K562 (cell line): ENCODE results near the gene CRYBG2. TPM values are rescaled to one million over a fixed set of nuclear protein-coding genes. Genes with fewer than 3 reads are reported as not detected.
A peak's percentile ranks its signal among the peaks of the same experiment; 100 is the strongest.
"Not testable (repeated sequence)": the region's sequence is repeated elsewhere in the genome, so short reads cannot be mapped to it uniquely, and the experiment has no call there.

Experiments used
- ARNT ChIP-seq, 2 experiments: fragments of 450-650 bp; IDR thresholded peaks; 2 replicates each; pipeline ENCODE4 v1.6.1; 2016; ENCODE audit warnings: mild to moderate bottlenecking in 1 of 2
- BCOR ChIP-seq: fragments of 450-650 bp; IDR thresholded peaks from 2 replicates; pipeline ENCODE4 v1.6.1; 2016
- CXXC5 ChIP-seq: fragments of 250-450 bp; sonication (Bioruptor Pico); IDR thresholded peaks from 2 replicates; pipeline ENCODE4 v1.8.0; 2022; ENCODE audit warnings: inconsistent platforms, mild to moderate bottlenecking, moderate library complexity
- DMBX1 ChIP-seq: fragments of 250-450 bp; sonication (Bioruptor Pico); IDR thresholded peaks from 2 replicates; pipeline ENCODE4 v1.8.0; 2022; ENCODE audit warnings: inconsistent platforms, mild to moderate bottlenecking, moderate library complexity, borderline replicate concordance
- EGR1 ChIP-seq: fragments of 450-650 bp; conservative IDR thresholded peaks from 2 replicates; pipeline ENCODE4 v1.6.1; 2017; ENCODE audit warnings: mild to moderate bottlenecking
- ETV1 ChIP-seq: fragments of 450-650 bp; conservative IDR thresholded peaks from 2 replicates; pipeline ENCODE4 v1.6.1; 2016; ENCODE audit warnings: missing genetic modification characterization, control low read depth, low read depth, missing compliant biosample characterization
- GATAD2A ChIP-seq: fragments of 450-650 bp; IDR thresholded peaks from 2 replicates; pipeline ENCODE4 v1.6.1; 2017
- GTF2A2 ChIP-seq: IDR thresholded peaks from 2 replicates; pipeline ENCODE4 v1.6.1; 2016; ENCODE audit warnings: mild to moderate bottlenecking, missing genetic modification characterization, missing compliant biosample characterization
- JUND ChIP-seq, 2 experiments: IDR thresholded peaks; 2 replicates in 1 of 2; 3 replicates in 1 of 2; pipeline ENCODE4 v1.6.1; 2011; ENCODE audit warnings: borderline replicate concordance in 2 of 2, low read depth in 2 of 2, low read length in 2 of 2, improper control_type of control experiment in 1 of 2, missing biosample characterization in 1 of 2, missing genetic modification characterization in 1 of 2, missing genetic modification reagents in 1 of 2
- L3MBTL2 ChIP-seq: fragments of 450-650 bp; IDR thresholded peaks from 2 replicates; pipeline ENCODE4 v1.6.1; 2016; ENCODE audit warnings: mild to moderate bottlenecking, moderate library complexity
- MAZ ChIP-seq, 2 experiments: fragments of 450-650 bp in 1 of 2; sonication (generic) in 1 of 2; formaldehyde crosslinking; IDR thresholded peaks in 1 of 2; conservative IDR thresholded peaks in 1 of 2; 2 replicates each; pipeline versions ENCODE4 v1.4.0 to v1.5.0; 2020; ENCODE audit warnings: mild to moderate bottlenecking in 1 of 2, missing genetic modification reagents in 1 of 2
- MECOM ChIP-seq: fragments of 250-450 bp; sonication (Bioruptor Pico); IDR thresholded peaks from 2 replicates; pipeline ENCODE4 v1.8.0; 2022; ENCODE audit warnings: inconsistent platforms
- MEF2D ChIP-seq: conservative IDR thresholded peaks from 2 replicates; pipeline ENCODE4 v1.6.1; 2016; ENCODE audit warnings: low read depth, missing genetic modification characterization, missing compliant biosample characterization
- MTA3 ChIP-seq: fragments of 450-650 bp; formaldehyde crosslinking; IDR thresholded peaks from 2 replicates; pipeline ENCODE4 v1.6.1; 2017; ENCODE audit warnings: mild to moderate bottlenecking, borderline replicate concordance
- NBN ChIP-seq: fragments of 450-650 bp; IDR thresholded peaks from 2 replicates; pipeline ENCODE4 v1.6.1; 2016; ENCODE audit warnings: low read depth, mild to moderate bottlenecking
- NCOA4 ChIP-seq: fragments of 450-650 bp; IDR thresholded peaks from 2 replicates; pipeline ENCODE4 v1.6.1; 2018; ENCODE audit warnings: mild to moderate bottlenecking; ENCODE audit not compliant: partially characterized antibody
- NR4A1 ChIP-seq, 2 experiments: fragments of 250-450 bp in 1 of 2; fragments of 450-650 bp in 1 of 2; sonication (Bioruptor Pico) in 1 of 2; IDR thresholded peaks; 2 replicates each; pipeline versions ENCODE4 v1.4.0 to v1.6.1; 2016 to 2020; ENCODE audit warnings: mild to moderate bottlenecking in 2 of 2, missing compliant biosample characterization in 1 of 2, missing genetic modification characterization in 1 of 2, moderate library complexity in 1 of 2
- PTTG1 ChIP-seq: fragments of 450-650 bp; IDR thresholded peaks from 2 replicates; pipeline ENCODE4 v1.6.1; 2016; ENCODE audit warnings: low read depth, mild to moderate bottlenecking, missing genetic modification characterization, missing compliant biosample characterization
- SUPT5H ChIP-seq: fragments of 450-650 bp; IDR thresholded peaks from 2 replicates; pipeline ENCODE4 v1.6.1; 2016
- TEAD4 ChIP-seq, 2 experiments: sonication (generic) in 1 of 2; formaldehyde crosslinking in 1 of 2; IDR thresholded peaks; 2 replicates each; pipeline versions ENCODE4 v1.6.1 to v1.8.0; 2012 to 2022; ENCODE audit warnings: borderline replicate concordance in 1 of 2, inconsistent platforms in 1 of 2, low read length in 1 of 2, mild to moderate bottlenecking in 1 of 2, missing genetic modification reagents in 1 of 2
- ZNF589 ChIP-seq: fragments of 200-800 bp; sonication (Bioruptor generic); IDR thresholded peaks from 2 replicates; pipeline ENCODE4 v1.6.1; 2016; ENCODE audit warnings: low read depth, missing genetic modification characterization, missing compliant biosample characterization
- ZNF766 ChIP-seq: fragments of 200-800 bp; sonication (Bioruptor generic); conservative IDR thresholded peaks from 2 replicates; pipeline ENCODE4 v1.6.1; 2016; ENCODE audit warnings: missing genetic modification characterization, missing compliant biosample characterization
- polyA plus RNA-seq, 8 experiments: library from polyadenylated mRNA; depleted of rRNA in 4 of 8; stranded (reverse) in 5 of 8; unstranded in 3 of 8; fragments of >200 nt; fragmentation: Nextera tagmentation in 2 of 8; fragmentation: Illumina TruSeq in 1 of 8; extraction: Ambion mirVana in 2 of 8; extraction: Trizol in 1 of 8; gene quantifications; 2 replicates each; pipeline versions ENCODE4 v1.2.1 to v1.2.3, GENCODE V29; 2011 to 2014; ENCODE audit warnings: inconsistent platforms in 1 of 8, missing spikeins in 1 of 8
- total RNA-seq, 7 experiments: library from RNA; depleted of rRNA in 6 of 7; stranded (reverse); fragments of >200 nt in 6 of 7; fragmentation: Illumina TruSeq in 2 of 7; extraction: Trizol in 2 of 7; gene quantifications; 2 replicates each; pipeline versions ENCODE4 v1.2.1 to v1.2.3, GENCODE V29; 2011 to 2021; ENCODE audit warnings: low replicate concordance in 1 of 7
- TF ChIP-seq, protein P1 (sequence below): sonication (generic); formaldehyde crosslinking; IDR thresholded peaks from 2 replicates; pipeline ENCODE4 v1.8.0; 2022; ENCODE audit warnings: missing genetic modification reagents, mild to moderate bottlenecking, moderate library complexity, borderline replicate concordance

The CRYBG2 gene
- total and polyA plus RNA-seq, 9 of the 15 experiments (the other 6 are each of a cell fraction or from before 2014, with no cell fraction given): 0.39 to 8.5 (median 3.7) TPM

DNA sequence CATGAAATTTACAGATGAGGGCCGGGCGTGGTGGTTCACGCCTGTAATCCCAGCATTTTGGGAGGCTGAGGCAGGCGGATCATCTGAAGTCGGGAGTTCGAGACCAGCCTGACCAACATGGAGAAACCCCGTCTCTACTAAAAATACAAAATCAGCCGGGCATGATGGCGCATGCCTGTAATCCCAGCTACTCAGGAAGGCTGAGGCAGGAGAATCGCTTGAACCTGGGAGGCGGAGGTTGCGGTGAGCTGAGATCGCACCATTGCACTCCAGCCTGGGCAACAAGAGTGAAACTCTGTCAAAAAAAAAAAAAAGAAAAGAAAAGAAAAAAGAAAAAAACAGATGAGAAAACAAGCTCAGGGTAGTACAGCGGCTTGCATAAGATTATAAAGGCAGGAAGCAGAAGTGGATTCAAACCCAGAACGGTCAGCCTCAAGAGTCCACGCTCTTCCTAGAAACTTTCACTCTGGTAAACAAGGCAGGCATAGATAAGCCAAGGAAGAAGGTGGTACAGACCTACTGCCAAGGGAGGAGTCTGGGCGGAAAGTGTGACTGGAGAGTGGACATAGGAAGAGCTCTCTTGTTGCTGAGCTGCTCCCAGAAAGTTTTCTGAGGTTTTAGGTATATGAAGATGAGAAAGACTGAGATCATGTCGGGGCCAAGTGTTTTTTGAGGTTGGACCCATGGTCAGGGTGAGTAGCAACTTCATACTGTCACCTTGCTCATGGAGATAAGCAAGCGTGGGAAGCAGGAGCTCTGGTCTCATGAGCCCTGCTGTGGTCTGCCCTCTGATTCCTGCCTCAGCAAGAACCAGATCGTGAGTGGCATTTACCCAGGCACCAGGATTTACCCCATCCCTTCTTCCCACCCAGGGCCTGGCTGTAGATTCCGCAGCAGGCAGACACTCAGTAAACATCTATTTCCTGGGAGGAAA, 45.7 kb downstream of the CRYBG2 start (continued):
- TF ChIP-seq NBN: peak; percentile 57; the same call in 1 of the 2 replicates
- peak; percentile 74; the same call in 1 of the 2 replicates for TF ChIP-seq ZNF766
- TF ChIP-seq L3MBTL2: peak; percentile 75
- TF ChIP-seq ARNT (IDR thresholded peaks at IDR 0.05): 0 out of 4 replicates have a peak, but pooled peaks of 1 of the 2 experiments have one; percentile 26
- peak; percentile 47; the same call in 1 of the 2 replicates for TF ChIP-seq GATAD2A
- TF ChIP-seq PTTG1 (tag): peak; percentile 36
- 0 out of 2 replicates have a peak, but pooled peaks have one; percentile 18 for TF ChIP-seq ETV1 (tag)
- TF ChIP-seq CXXC5 (CRISPR knock-in tag): peak; percentile 58
- TF ChIP-seq MTA3: 0 out of 2 replicates have a peak, but pooled peaks have one; percentile 55
- TF ChIP-seq SUPT5H: 0 out of 2 replicates have a peak, but pooled peaks have one; percentile 30
- TF ChIP-seq ZNF589 (CRISPR knock-in tag): peak; percentile 83; the same call in 1 of the 2 replicates
- TF ChIP-seq MAZ (CRISPR knock-in tag; conservative IDR thresholded peaks at IDR 0.05 in 1 of 2, IDR thresholded peaks at IDR 0.05 in 1 of 2): peak; percentile 40 to 45; a peak in 1 of 4 replicates
- peak; percentile 80 for TF ChIP-seq EGR1
- TF ChIP-seq GTF2A2: 0 out of 2 replicates have a peak, but pooled peaks have one; percentile 3
- TF ChIP-seq MECOM (CRISPR knock-in tag): 0 out of 2 replicates have a peak, but pooled peaks have one; percentile 36
- peak; percentile 43; the same call in 1 of the 2 replicates for TF ChIP-seq BCOR
- TF ChIP-seq, protein P1, sequence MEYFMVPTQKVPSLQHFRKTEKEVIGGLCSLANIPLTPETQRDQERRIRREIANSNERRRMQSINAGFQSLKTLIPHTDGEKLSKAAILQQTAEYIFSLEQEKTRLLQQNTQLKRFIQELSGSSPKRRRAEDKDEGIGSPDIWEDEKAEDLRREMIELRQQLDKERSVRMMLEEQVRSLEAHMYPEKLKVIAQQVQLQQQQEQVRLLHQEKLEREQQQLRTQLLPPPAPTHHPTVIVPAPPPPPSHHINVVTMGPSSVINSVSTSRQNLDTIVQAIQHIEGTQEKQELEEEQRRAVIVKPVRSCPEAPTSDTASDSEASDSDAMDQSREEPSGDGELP: 0 out of 2 replicates have a peak, but pooled peaks have one; percentile 9
- peak; percentile 48; the same call in 1 of the 2 replicates for TF ChIP-seq JUND (IDR thresholded peaks at IDR 0.05; ENCODE audit: borderline replicate concordance, low read depth, low read length)
- peak; percentile 66; the same call in 2 of the 3 replicates for TF ChIP-seq JUND (tag; IDR thresholded peaks at IDR 0.05; ENCODE audit: borderline replicate concordance, low read depth, low read length)
- peak; percentile 60 for TF ChIP-seq MEF2D (tag)
- TF ChIP-seq NR4A1 (CRISPR knock-in tag; IDR thresholded peaks at IDR 0.05); TEAD4 (CRISPR knock-in tag; IDR thresholded peaks at IDR 0.05; ENCODE audit: borderline replicate concordance): not testable (repeated sequence)
- TF ChIP-seq NR4A1 (tag; IDR thresholded peaks at IDR 0.05): peak; percentile 79; the same call in 1 of the 2 replicates
- TF ChIP-seq DMBX1: peak; percentile 73
- peak; percentile 53; the same call in 1 of the 2 replicates for TF ChIP-seq TEAD4 (IDR thresholded peaks at IDR 0.05; ENCODE audit: low read length)
- TF ChIP-seq NCOA4: peak; percentile 65
